VCaP (cell line): Measurements from ENCODE around the gene DENND1A.

Experiments used
- H3K27ac ChIP-seq: fragments of 450-650 bp; 2 replicates; pipeline ENCODE4 v1.5.1; 2017
- TF ChIP-seq, protein P1 (sequence below): fragments of 450-650 bp; conservative IDR thresholded peaks from 2 replicates; pipeline ENCODE4 v1.5.1; 2017; ENCODE audit warnings: mild to moderate bottlenecking, moderate library complexity

The DENND1A gene

DNA sequence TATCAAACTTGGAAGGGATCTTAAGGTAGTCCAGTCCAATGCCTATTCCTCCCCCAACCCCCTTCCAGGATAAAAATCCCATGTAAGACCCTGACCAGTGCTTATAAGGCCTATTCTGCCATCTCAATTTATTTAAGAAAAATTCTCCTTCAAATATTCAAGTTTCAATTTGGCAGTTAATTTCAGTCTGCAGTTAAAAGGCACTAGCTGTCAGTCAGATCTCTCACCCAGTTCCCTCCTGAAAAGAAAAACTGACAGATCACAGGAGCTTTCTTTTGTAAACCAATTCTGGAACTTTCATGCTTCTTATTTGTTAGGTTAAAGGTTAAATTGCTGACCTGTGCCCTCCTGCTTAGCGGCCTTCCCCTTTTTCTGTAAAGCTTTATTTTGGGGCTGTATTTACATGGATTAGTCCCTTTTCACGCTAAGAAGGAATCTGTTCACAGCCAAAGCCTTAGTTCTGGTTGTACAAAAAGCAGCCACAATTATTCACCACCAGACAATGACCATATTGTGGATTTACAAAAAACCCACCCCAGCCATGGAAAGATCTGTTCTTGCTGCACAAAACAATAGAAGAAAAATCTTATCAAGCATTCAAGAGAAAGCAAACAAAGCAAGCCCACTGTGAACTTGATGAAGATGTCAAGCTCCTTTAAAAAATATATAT lies 68.7 kb downstream of the DENND1A start:
- TF ChIP-seq, protein P1, sequence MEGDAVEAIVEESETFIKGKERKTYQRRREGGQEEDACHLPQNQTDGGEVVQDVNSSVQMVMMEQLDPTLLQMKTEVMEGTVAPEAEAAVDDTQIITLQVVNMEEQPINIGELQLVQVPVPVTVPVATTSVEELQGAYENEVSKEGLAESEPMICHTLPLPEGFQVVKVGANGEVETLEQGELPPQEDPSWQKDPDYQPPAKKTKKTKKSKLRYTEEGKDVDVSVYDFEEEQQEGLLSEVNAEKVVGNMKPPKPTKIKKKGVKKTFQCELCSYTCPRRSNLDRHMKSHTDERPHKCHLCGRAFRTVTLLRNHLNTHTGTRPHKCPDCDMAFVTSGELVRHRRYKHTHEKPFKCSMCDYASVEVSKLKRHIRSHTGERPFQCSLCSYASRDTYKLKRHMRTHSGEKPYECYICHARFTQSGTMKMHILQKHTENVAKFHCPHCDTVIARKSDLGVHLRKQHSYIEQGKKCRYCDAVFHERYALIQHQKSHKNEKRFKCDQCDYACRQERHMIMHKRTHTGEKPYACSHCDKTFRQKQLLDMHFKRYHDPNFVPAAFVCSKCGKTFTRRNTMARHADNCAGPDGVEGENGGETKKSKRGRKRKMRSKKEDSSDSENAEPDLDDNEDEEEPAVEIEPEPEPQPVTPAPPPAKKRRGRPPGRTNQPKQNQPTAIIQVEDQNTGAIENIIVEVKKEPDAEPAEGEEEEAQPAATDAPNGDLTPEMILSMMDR, result no peak
- H3K27ac ChIP-seq, result no peak overlapping the region

DNA sequence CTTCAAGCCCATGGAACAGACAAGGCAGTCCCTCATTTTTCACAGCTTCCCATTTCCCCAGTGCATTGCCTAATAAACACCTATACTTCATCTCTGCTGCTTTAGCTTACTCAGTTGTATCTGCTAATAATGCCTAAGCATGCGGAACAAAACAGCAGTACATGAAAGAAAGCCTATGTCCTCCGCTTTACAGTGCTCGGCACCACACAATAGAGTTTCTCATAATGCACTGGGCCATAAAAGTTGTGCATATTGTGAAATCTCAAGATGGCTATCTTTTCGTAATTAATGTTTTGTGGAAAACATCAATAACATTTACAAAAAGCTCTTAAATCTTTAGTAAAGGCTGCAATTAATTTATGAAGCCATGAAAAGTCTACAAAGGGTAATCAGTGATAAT lies 69.3 kb downstream of the DENND1A start:
- H3K27ac ChIP-seq, result no peak overlapping the region
- TF ChIP-seq, protein P1, result no peak

DNA sequence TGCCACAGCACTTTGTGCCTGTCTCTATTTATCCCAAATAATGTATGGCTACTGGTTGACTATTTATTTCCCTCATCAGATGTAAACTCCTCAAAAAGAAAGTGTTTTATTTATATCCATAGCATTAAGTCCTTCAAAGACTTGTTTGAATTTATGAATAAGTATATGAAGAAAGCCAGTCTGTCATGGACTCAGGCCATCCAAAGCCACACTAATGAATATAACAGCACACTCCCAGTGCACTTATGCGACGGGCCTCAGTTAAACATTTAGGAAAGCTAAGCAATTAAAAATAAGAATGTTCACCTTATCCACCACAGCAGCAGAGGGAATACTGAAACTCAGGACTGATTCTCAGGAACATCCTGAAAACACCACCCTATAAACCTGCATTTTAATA lies 77.5 kb downstream of the DENND1A start:
- TF ChIP-seq, protein P1, result no peak
- no peak overlapping the region for H3K27ac ChIP-seq

DNA sequence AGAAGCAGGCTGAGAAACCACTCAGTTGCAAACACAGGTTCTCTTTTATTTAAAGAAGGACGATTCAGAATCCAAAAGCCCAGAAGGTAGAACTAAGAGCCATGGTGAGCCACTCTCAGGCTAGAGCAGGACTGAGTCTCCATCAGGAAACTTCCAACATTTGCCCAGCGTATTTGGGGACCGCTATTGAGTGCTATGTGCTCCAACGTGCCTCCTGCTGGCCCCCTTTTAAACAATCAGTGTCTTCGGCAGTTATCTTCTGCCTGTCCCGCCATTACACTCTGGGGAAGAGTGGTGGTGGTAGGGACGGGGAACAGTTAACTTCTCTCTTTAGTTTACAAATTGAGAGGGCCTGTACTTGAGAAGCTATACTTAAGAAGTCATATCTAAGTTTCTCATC lies 78.1 kb downstream of the DENND1A start:
- no peak overlapping the region for H3K27ac ChIP-seq
- TF ChIP-seq, protein P1, result no peak

DNA sequence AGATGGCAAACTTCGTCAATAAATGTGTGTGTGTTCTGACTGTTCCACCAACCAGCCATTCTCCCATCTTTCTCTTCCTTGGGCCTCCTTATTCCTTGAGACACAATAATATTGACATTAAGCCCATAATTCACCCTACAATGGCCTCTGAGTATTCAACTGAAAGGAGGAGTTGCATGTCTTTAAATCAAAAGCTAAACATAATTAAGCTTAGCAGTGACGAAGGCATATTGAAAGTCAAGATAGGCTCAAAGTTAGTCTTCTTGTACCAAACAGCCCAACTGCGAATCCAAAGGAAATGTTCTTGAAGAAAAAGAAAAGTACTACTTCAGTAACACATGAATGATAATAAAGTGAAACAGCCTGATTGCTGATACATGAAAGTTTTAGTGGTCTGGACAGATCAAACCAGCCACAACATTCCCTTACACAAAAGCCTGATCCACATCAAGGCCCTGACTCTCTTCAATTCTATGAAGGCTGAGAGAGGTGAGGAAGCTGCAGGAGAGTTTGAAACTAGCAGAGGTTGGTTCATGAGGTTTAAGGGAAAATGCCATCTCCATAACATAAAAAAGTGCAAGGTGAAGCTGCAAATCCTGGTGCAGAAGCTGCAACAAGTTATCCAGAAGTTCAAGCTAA lies 81.4 kb downstream of the DENND1A start:
- H3K27ac ChIP-seq, result no peak overlapping the region
- TF ChIP-seq, protein P1, result no peak

DNA sequence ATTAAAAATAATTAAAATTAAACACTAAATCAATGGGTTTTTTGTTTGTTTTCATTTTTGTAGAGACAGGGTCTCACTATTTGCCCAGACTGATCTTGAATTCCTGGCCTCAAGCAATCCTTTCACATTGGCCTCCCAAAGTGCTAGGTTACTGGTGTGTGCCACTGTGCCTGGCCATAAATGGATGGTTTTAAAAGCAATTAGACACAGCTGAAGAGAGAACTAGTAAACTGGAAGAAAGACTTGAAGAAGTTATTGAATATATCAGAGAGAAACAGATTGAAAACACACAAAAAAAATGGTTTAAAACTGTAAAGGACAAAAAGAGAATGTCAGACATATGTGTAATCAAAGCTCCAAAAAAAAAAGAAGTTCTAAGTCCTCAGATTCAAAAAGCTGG lies 83.0 kb downstream of the DENND1A start:
- no peak overlapping the region for H3K27ac ChIP-seq
- TF ChIP-seq, protein P1, result no peak

DNA sequence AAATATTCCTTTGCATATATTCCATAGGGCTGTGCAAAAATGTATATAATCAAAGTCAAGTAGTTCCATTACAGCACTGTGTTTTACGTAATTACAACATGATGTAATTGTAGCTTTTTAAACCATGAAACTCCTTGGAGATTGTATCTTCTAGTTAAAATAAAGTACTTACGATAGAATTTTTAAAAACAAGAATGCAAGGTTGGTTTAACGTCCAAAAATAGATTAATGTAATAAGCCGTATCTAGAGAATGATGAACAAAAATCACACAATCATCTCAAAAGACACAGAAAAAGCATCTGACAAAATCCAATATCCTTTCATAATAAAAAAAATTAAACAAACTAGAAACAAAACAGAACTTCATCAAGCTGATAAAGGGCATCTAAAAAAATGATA lies 86.2 kb downstream of the DENND1A start:
- TF ChIP-seq, protein P1, result no peak
- no peak overlapping the region for H3K27ac ChIP-seq
